Upper lobe of left lung (tissue), 6 donors: ENCODE measurements around the gene IGF2BP3. TPM values are rescaled to one million over a fixed set of nuclear protein-coding genes. Genes with fewer than 3 reads are reported as not detected.

ENCODE experiments used
- ATAC-seq, 2 donors: fragments of 200-7000 bp; cut with Tn5 transposase; one replicate each; pipeline ENCODE4 v1.9.1; 2022; ENCODE audit warnings: mild to moderate bottlenecking in 2 of 2, moderate library complexity in 2 of 2; ENCODE audit not compliant: low FRiP score in 2 of 2
- DNase-seq, 2 donors: peaks; one replicate each; pipeline ENCODE4 v3.0.0-alpha.2; 2019 to 2020
- H3K27ac ChIP-seq, 4 donors: fragments of 200-600 bp; sonication (generic); one replicate each; pipeline ENCODE4 v1.5.1; 2016 to 2019
- H3K27me3 ChIP-seq, 4 donors: fragments of 200-600 bp; sonication (generic); one replicate each; pipeline ENCODE4 v1.5.1; 2017 to 2019
- H3K36me3 ChIP-seq, 4 donors: fragments of 200-600 bp; sonication (generic); one replicate each; pipeline ENCODE4 v1.5.1; 2016 to 2019
- H3K4me1 ChIP-seq, 4 donors: fragments of 200-600 bp; sonication (generic); one replicate each; pipeline ENCODE4 v1.5.1; 2018 to 2019
- H3K4me3 ChIP-seq, 4 donors: fragments of 200-600 bp; sonication (generic); one replicate each; pipeline ENCODE4 v1.5.1; 2017 to 2019; ENCODE audit warnings: mild to moderate bottlenecking in 2 of 4, moderate library complexity in 1 of 4
- H3K9me3 ChIP-seq, 4 donors: fragments of 200-600 bp; sonication (generic); one replicate each; pipeline ENCODE4 v1.5.1; 2018 to 2019
- EP300 ChIP-seq, 4 donors: sonication (generic); formaldehyde crosslinking; IDR thresholded peaks; one replicate each; pipeline ENCODE4 v1.5.1; 2017; ENCODE audit warnings: antibody characterized with exemption in 4 of 4, control low read depth in 2 of 4
- POLR2A ChIP-seq, 4 donors: fragments of 450-650 bp; IDR thresholded peaks; one replicate each; pipeline ENCODE4 v1.5.1; 2016 to 2017; ENCODE audit warnings: antibody characterized with exemption in 4 of 4, mild to moderate bottlenecking in 2 of 4
- POLR2AphosphoS5 ChIP-seq, 2 donors: sonication (generic); formaldehyde crosslinking; IDR thresholded peaks; one replicate each; pipeline ENCODE4 v1.5.1; 2017; ENCODE audit warnings: antibody characterized with exemption in 2 of 2
- WGBS, 2 donors: methylation state at CpG; one replicate each; pipeline ENCODE4 v1.1.5; 2017 to 2018; 5-methylcytosine and 5-hydroxymethylcytosine counted together
- total RNA-seq, 6 donors: library from RNA; depleted of rRNA in 4 of 6; stranded (reverse); fragments of >200 nt in 4 of 6; gene quantifications; one replicate each; pipeline versions ENCODE4 v1.1.0 to v1.2.1, GENCODE V29; 2016 to 2021
- TF ChIP-seq, protein P1 (sequence below), 6 experiments: fragments of 450-650 bp in 4 of 6; fragments of 200-600 bp in 2 of 6; sonication (generic) in 2 of 6; IDR thresholded peaks; one replicate each; pipeline ENCODE4 v1.5.1; 2016 to 2019; ENCODE audit warnings: antibody characterized with exemption in 6 of 6
- donor health status: DM: no; HTN: no; CAD: no; lungs with moderate emphysema.
- donor health status: DM: no; HTN: yes; CAD: no; lungs with severe emphysema.

IGF2BP3 gene
- total RNA-seq, 6 donors from 2014 or later = 0.91 to 1.5 (median 1.1) TPM; not detected in 2

DNA sequence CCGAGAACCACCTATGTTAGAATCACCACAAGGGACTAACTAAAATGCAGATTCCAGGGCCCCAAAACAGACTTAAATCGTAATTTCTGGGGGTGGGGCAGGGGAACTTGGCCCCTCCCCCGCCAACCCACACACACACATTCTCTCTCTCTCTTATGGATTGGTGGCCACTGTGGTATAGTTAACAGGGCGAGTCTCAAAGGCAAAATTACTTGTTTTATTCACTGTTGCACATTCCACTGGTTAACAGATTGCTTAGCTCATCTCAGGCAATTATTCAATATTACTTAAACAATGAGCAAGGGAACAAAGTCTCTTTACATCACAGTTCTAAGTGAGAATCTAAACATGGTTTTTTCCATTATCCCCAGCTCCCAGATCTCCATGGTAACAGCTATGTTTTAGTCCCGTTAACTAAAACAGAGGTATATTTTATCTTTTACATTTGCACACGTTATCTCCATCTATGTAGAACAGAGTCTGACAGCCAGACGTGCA is 38.5 kb downstream of the IGF2BP3 start:
- Histone ChIP-seq H3K36me3 (no peaks in the 10 kb centered on the region), H3K27me3 (no peaks in the 10 kb centered on the region), H3K27ac (no peak overlapping the region), H3K9me3 (no peaks in the 10 kb centered on the region), H3K4me3 (no peak overlapping the region), H3K4me1 (no peaks in the 10 kb centered on the region)
- TF ChIP-seq POLR2AphosphoS5 (IDR thresholded peaks at IDR 0.05) (no peak), POLR2A (IDR thresholded peaks at IDR 0.05) (no peak), EP300 (IDR thresholded peaks at IDR 0.05) (no peak)
- TF ChIP-seq, protein P1, sequence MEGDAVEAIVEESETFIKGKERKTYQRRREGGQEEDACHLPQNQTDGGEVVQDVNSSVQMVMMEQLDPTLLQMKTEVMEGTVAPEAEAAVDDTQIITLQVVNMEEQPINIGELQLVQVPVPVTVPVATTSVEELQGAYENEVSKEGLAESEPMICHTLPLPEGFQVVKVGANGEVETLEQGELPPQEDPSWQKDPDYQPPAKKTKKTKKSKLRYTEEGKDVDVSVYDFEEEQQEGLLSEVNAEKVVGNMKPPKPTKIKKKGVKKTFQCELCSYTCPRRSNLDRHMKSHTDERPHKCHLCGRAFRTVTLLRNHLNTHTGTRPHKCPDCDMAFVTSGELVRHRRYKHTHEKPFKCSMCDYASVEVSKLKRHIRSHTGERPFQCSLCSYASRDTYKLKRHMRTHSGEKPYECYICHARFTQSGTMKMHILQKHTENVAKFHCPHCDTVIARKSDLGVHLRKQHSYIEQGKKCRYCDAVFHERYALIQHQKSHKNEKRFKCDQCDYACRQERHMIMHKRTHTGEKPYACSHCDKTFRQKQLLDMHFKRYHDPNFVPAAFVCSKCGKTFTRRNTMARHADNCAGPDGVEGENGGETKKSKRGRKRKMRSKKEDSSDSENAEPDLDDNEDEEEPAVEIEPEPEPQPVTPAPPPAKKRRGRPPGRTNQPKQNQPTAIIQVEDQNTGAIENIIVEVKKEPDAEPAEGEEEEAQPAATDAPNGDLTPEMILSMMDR (IDR thresholded peaks at IDR 0.05) = no peak
- 73 to 76% methylated on average over 7 of the region's 7 CpGs for WGBS, 2 donors
- DNase-seq (no peak), ATAC-seq (no peak)

DNA sequence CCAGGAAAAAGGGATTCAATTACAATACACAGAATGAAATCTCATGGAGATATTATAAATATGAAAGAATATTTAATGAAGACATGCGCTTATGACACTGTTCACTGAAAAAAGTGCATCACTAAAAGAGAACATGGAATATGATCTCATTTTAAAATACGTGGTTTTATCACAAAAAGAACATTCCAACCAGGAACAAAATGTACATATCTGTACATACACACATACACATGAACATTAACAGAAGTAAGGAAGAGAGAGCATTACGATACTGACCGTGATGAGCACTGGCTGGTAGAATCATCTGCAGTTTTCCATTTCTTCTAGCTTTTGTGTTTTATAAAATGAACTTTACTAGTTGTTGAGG is 39.4 kb downstream of the IGF2BP3 start:
- DNase-seq (no peak), ATAC-seq (no peak)
- H3K36me3 ChIP-seq = no peaks in the 10 kb centered on the region
- H3K4me3 ChIP-seq = no peak overlapping the region
- 86 to 89% methylated on average over 4 of the region's 4 CpGs for WGBS, 2 donors
- no peaks in the 10 kb centered on the region for H3K4me1 ChIP-seq
- H3K9me3 ChIP-seq = no peaks in the 10 kb centered on the region
- H3K27ac ChIP-seq = no peak overlapping the region
- H3K27me3 ChIP-seq = no peaks in the 10 kb centered on the region
- TF ChIP-seq POLR2A (IDR thresholded peaks at IDR 0.05) (no peak), POLR2AphosphoS5 (IDR thresholded peaks at IDR 0.05) (no peak), EP300 (IDR thresholded peaks at IDR 0.05) (no peak)
- TF ChIP-seq, protein P1 (IDR thresholded peaks at IDR 0.05) = no peak

DNA sequence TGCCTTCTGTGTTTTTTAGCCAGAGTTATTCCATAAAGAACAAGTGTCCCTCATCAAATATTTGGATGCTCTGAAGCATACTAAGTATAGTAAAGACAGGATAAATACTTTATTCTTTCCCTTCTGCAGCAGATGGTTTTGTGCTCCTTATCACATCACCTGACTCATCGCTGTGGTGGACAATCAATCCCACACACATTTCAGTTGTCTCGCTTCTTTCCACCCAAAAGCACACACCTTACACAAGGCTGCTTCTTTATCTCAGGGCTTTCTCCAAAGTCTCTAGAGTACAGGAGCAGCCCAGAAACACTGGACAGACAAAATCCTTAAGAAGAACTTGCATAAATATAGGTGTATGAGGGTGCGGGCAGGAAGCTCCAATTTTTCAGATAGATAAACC is 43.4 kb downstream of the IGF2BP3 start:
- WGBS, 2 donors = 80 to 95% methylated on average over 3 of the region's 3 CpGs

DNA sequence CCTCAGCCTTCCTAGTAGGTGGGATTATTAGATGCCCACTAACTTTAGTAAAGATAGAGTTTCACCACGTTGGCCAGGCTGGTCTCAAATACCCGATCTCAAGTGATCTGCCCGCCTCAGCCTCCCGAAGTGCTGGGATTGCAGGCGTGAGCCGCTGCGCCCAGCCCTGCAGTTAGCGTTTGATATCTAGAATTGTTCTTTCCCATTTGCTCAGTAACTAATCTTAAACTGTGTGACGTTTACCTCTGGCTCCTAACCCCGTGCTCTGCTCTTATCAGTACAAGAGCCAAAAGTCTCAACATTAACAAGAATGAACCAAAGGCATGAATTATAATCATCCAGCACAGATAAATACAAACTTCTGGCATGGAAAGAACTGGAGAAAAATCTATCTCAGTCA is 47.4 kb downstream of the IGF2BP3 start:
- no peaks in the 10 kb centered on the region for H3K27me3 ChIP-seq
- H3K4me3 ChIP-seq = no peak overlapping the region
- no peaks in the 10 kb centered on the region for H3K9me3 ChIP-seq
- 73 to 74% methylated on average over 10 of the region's 10 CpGs for WGBS, 2 donors
- no peaks in the 10 kb centered on the region for H3K36me3 ChIP-seq
- ATAC-seq = no peak
- no peak overlapping the region for H3K27ac ChIP-seq
- peak in 1 of 2 donors; percentile 50 for DNase-seq
- no peaks in the 10 kb centered on the region for H3K4me1 ChIP-seq
- TF ChIP-seq POLR2AphosphoS5 (IDR thresholded peaks at IDR 0.05) = no peak
- TF ChIP-seq EP300 (IDR thresholded peaks at IDR 0.05) = no peak
- TF ChIP-seq POLR2A (IDR thresholded peaks at IDR 0.05) = no peak
- TF ChIP-seq, protein P1 (IDR thresholded peaks at IDR 0.05) = no peak

More for the DNA sequence above, 43.4 kb downstream of the IGF2BP3 start:
- Histone ChIP-seq H3K9me3 (no peaks in the 10 kb centered on the region), H3K4me1 (no peaks in the 10 kb centered on the region), H3K27ac (no peak overlapping the region), H3K36me3 (no peaks in the 10 kb centered on the region), H3K4me3 (no peak overlapping the region), H3K27me3 (no peaks in the 10 kb centered on the region)
- TF ChIP-seq, protein P1 (IDR thresholded peaks at IDR 0.05) = no peak
- TF ChIP-seq POLR2AphosphoS5 (IDR thresholded peaks at IDR 0.05) = no peak
- TF ChIP-seq POLR2A (IDR thresholded peaks at IDR 0.05) = no peak
- no peak for TF ChIP-seq EP300 (IDR thresholded peaks at IDR 0.05)
- DNase-seq (no peak), ATAC-seq (no peak)

DNA sequence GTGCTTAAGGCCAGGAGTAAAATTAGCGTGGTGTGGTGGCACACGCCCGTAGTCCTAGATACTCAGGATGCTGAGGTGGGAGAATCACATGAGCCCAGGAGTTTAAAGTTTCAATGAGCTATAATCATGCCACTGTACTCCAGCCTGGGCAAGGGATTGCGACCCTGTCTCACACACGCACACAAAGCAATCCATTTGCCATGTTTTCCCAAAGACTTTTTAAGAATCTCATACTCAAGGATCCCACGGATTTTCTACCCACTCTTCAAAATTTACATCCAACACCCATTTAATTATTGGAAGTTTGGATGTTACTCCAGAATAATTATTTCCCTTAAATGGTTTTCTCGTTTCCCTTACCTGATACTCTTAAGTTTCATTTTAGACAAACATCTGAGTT is 47.9 kb downstream of the IGF2BP3 start:
- TF ChIP-seq POLR2A (IDR thresholded peaks at IDR 0.05) = no peak
- TF ChIP-seq POLR2AphosphoS5 (IDR thresholded peaks at IDR 0.05) = no peak
- TF ChIP-seq, protein P1 (IDR thresholded peaks at IDR 0.05) = no peak
- TF ChIP-seq EP300 (IDR thresholded peaks at IDR 0.05) = no peak
- no peaks in the 10 kb centered on the region for H3K36me3 ChIP-seq
- no peaks in the 10 kb centered on the region for H3K27me3 ChIP-seq
- H3K4me1 ChIP-seq = no peaks in the 10 kb centered on the region
- no peak overlapping the region for H3K27ac ChIP-seq
- ATAC-seq (no peak), DNase-seq (no peak)
- 78 to 85% methylated on average over 7 of the region's 7 CpGs for WGBS, 2 donors
- no peaks in the 10 kb centered on the region for H3K9me3 ChIP-seq
- H3K4me3 ChIP-seq = no peak overlapping the region
